Activated naive CD4-positive, alpha-beta T cell treated with anti-CD3 and anti-CD28 coated beads, Interleukin-2, amount 50 U/mL, for 72 hours (primary cell): ENCODE measurements around the gene SYNE1. TPM values are rescaled to one million over a fixed set of nuclear protein-coding genes. Genes with fewer than 3 reads are reported as not detected.
A peak's percentile ranks its signal among the peaks of the same experiment; 100 is the strongest.
"Not testable (repeated sequence)": the region's sequence is repeated elsewhere in the genome, so short reads cannot be mapped to it uniquely, and the experiment has no call there.

ENCODE experiments used
- ATAC-seq, 2 donors: fragments of 150-1000 bp; cut with Tn5 transposase; 2 replicates each; pipeline ENCODE4 v1.10.0; 2021; ENCODE audit warnings: mild to moderate bottlenecking in 2 of 2, moderate library complexity in 2 of 2
- DNase-seq, 2 donors: peaks; one replicate each; pipeline ENCODE4 v3.0.0; 2021 to 2022; ENCODE audit warnings: low spot score in 2 of 2
- H3K27ac Mint-ChIP-seq, 2 donors: one replicate each; pipeline ENCODE4 v1.8.0; 2022; ENCODE audit warnings: mild to moderate bottlenecking in 2 of 2, mixed read lengths in 2 of 2
- H3K36me3 Mint-ChIP-seq, 2 donors: one replicate each; pipeline ENCODE4 v1.8.0; 2022; ENCODE audit warnings: mixed read lengths in 2 of 2
- H3K9me3 Mint-ChIP-seq, 2 donors: one replicate each; pipeline ENCODE4 v1.8.0; 2022; ENCODE audit warnings: mixed read lengths in 2 of 2
- total RNA-seq, 2 donors: library from RNA; stranded (reverse); gene quantifications; one replicate each; pipeline ENCODE4 v1.2.3, GENCODE V29; 2022

SYNE1 gene
- total RNA-seq, 2 donors from 2014 or later: 29.4 to 33.7 TPM

DNA sequence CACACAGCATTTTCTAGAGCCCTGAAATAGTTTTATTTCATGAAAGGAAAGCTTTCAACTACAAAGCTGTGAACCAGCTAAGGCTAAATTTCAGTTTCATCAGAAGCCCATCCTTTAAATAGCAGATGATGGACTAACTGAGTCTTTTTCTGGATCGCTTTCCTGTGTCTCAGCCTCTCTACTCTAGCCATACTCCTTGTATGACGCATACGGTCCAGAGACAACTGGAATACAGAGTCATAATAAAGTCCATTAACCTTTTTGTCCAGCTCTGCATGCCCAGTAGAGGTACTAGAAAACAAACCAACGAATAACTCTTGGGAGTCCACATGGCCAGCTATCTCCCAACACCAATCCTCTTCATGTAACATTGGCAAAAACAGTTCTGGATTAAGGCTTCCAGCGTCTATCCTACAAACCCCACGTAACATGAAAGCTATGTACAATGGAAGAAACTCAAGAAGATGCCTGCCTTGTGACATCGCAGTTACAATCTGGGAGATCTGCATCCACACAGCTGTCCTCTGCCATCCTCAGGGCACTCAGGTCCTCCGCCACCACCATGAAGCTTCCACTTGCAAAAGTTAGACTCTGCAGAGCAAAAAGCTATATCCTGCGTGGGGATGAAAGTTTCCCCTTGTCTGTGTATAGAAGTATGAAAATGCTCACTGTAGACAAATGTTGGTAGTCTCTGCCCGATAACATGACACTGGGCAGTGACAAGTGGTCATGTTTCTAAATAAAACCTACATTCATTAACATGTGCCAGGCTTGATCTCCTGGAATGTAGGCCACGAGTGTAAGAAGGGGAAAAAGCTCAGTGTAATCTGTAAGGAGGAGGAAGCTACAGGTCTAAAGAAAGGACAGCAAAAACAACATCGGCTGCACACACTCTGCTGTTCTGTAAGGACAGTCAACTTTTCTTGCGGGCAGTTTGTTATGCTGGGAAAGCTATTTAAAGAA is 469.2 kb downstream of the SYNE1 start:
- H3K36me3 Mint-ChIP-seq: peaks cover 13 to 48% of the 10 kb centered on the region in 2 donors
- no peak for ATAC-seq
- H3K27ac Mint-ChIP-seq: no peak overlapping the region
- H3K9me3 Mint-ChIP-seq: peaks cover 0 to 10% of the 10 kb centered on the region in 2 donors
- DNase-seq: no peak

DNA sequence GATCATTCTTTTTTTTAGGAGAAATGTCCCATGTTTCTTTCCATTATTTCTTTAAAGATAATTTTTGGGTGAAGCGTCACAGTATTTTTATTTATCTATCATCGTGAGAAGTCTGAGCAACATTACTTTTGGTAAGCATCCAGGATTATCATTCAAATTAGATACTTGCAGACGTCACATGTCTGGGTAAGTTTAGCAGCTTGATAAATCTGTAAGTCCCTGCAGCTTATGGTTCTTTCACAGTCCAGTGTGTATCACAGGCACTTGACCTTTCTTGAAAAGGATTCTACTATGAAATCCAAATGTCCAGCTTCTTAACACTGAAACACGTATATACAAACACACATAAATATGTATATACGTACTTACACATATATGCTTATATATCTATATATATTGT is 470.3 kb downstream of the SYNE1 start:
- ATAC-seq (no peak), DNase-seq (no peak)
- Mint-ChIP-seq H3K27ac (no peak overlapping the region), H3K36me3 (peaks cover 13 to 42% of the 10 kb centered on the region in 2 donors), H3K9me3 (peaks cover 0 to 10% of the 10 kb centered on the region in 2 donors)

DNA sequence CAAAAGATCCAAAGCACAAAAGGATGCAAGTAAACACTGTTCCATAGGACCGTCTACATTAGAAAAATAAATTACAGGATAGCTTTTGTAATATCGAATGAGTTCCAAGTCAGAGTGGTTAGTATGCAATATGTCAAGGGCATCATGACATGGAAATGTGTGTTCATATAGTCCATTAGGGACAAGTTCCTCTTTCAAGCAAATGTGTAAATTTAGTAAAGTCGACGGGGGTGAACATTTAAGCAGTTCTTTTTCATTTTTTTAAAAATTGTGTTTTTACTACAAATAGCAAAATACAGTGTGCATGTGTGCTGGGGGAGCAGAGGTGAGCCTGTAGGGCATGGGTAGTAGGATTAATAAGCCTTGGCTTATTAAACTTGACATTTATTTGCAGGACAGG is 470.7 kb downstream of the SYNE1 start:
- Mint-ChIP-seq H3K9me3 (peaks cover 0 to 10% of the 10 kb centered on the region in 2 donors), H3K36me3 (peaks cover 13 to 38% of the 10 kb centered on the region in 2 donors), H3K27ac (no peak overlapping the region)
- no peak for DNase-seq
- no peak for ATAC-seq

DNA sequence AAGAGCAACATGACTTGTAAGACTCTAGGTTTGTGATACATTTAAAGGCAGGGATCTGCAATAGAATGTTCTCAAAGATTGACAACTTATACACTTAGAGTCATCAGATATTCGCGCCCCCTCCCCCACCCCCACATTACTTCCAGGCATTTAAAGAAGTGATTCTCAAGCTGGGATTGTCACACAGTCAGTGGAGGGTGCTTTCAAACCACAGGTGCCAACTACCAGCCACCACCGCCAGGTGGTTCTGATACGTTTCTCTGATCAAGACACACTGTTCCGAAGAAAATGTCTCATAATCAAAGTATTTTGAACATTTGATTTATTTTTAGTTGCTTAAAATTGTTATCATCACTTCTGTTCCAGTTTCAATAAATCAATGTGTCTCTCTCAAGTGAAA is 472.2 kb downstream of the SYNE1 start:
- ATAC-seq: no peak
- Mint-ChIP-seq H3K27ac (no peak overlapping the region), H3K9me3 (no peaks in the 10 kb centered on the region), H3K36me3 (peaks cover 9 to 29% of the 10 kb centered on the region in 2 donors)
- no peak for DNase-seq

DNA sequence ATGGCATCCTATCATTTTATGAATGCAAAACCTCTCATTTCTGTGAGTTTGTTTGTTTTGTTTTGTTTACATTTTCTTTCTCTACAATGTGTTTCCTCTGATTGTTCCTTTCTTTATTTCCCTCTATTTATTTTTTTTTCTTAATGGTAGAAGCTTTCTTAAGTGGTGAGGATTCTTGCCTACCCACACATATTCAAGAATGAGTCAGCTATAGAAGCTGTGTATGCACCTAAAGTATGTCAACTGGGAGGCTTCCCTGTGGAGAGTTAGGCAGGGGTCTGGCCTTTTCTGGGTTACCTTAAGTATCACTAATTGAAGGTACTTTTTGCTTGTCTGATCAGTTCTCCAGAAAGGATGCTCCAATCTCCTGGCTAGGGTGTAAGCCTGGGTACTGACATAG is 475.7 kb downstream of the SYNE1 start:
- H3K36me3 Mint-ChIP-seq: peaks cover 6 to 18% of the 10 kb centered on the region in 2 donors
- no peaks in the 10 kb centered on the region for H3K9me3 Mint-ChIP-seq
- peak overlapping the region in 1 of 2 donors; percentile 80 for H3K27ac Mint-ChIP-seq
- no peak for DNase-seq
- peak; percentile 62 to 83 for ATAC-seq

DNA sequence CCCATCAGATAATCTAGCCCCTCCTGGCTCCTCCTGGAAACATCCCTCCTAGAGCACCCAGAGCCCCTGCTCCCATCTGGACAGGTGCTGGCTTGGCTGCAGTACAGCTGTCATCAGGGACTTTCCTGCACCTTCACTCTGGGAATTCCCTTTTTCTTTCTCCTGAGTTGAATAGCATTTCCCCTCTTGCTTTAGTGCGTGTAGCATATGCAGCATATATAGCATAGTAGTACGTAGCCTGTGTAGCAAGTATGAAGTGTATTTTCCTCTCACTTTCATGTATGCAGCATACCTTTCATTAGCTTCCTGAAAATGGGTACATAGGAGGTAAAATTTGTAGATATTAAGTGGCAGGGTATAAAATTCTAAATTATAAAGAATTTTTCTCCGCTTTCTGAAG is 476.8 kb downstream of the SYNE1 start:
- Mint-ChIP-seq H3K9me3 (no peaks in the 10 kb centered on the region), H3K36me3 (peaks cover 6 to 18% of the 10 kb centered on the region in 2 donors), H3K27ac (peak overlapping the region; percentile 65 to 97)
- ATAC-seq (peak; percentile 88 to 99), DNase-seq (no peak)

DNA sequence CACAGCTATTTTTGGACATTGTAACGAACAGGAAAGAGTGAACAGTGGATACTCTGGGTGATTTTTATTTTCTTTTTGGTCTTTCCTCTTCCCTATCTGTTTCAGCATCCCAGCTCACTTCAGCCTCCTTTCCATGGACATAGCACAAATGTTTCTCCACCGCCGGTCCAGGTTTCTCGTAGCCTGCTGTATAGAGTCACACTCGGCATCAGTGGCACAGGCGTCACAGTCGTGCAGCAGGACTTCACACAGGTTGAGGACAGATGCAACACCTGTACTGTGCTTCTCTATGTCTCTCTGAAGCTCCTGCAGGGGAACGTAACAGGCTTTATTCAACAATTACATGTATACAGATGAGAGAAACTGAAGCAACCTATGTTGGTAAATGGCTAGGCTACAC is 481.4 kb downstream of the SYNE1 start:
- peaks cover 6 to 13% of the 10 kb centered on the region in 2 donors for H3K36me3 Mint-ChIP-seq
- H3K9me3 Mint-ChIP-seq: no peaks in the 10 kb centered on the region
- ATAC-seq (no peak), DNase-seq (no peak)
- peak overlapping the region in 1 of 2 donors; percentile 81 for H3K27ac Mint-ChIP-seq

DNA sequence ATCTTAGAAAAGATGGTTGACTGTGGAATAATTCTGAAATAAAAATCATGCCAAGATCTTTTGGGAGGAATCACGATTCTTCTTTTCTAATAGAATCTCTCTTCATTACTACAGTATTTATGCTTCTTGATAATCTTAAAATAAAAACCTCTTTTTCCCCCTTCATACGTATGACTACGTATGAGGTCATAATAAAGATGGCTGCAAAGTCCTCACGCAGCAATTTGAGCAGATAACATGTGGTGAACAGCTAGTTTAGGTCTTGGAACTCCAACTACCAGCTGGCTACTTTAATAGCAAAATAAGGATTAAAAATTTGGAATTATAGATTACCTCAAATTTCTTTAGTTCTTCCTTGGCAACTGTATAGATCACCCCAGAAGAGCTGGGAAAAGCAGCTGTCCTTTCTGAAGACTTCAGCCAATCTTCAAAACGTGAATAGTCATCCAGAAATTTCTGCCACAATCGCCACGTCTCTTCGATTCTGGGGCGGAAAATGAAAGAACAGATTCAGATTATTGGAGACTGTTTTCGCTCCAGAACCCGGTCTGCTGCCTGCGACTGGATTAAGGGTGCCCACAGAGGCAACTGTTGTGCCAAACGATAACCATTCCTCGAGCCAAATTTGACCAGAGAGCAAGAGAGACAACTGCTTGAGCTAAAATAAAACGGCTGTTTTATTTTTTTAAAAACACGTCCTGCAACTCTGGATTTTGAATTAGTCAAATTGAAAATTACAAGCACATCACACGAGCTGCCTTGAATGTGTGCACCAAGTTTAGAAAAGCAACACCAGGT is 482.4 kb downstream of the SYNE1 start:
- Mint-ChIP-seq H3K36me3 (peaks cover 6 to 16% of the 10 kb centered on the region in 2 donors), H3K27ac (no peak overlapping the region), H3K9me3 (no peaks in the 10 kb centered on the region)
- DNase-seq: no peak
- no peak for ATAC-seq

DNA sequence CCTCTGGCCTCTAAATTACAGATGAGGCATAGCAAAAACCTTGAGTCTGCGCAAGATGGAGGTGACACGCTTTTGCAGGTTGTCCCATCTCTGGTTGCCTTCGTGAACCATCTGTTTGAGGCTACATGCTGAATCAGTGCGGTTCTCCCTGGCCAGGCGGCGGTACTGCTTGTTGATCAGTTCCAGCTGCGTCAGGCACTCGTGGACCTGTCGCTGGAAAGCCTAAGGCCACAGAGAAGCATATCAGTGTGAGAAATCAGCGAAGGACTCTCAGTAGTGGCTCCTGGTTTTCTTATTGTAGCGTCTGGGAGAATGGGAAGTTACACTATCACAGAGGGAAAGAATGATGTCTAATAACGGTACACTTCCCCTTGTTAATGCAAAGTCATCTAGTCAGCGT is 485.2 kb downstream of the SYNE1 start:
- Mint-ChIP-seq H3K36me3 (peaks cover 8 to 27% of the 10 kb centered on the region in 2 donors), H3K9me3 (no peaks in the 10 kb centered on the region), H3K27ac (no peak overlapping the region)
- DNase-seq (no peak), ATAC-seq (no peak)

DNA sequence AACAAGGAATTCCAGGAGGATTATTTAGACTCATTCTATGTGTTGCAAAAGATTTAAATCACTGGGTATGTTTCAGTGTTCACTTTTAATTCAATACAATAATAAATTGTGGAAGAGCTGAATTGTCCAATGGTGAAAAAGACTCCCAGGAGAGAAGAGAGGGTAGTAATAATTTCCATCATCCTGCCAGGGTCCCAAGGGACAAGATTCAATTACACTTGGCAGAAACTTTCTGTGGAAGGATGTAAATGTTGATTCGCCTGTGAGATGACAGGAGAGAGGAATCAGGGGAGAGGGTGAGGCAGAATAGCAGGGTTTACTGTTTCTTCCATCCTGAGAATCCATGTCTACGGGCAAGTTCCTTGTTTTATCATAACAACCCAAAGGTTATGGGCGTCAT is 487.0 kb downstream of the SYNE1 start:
- Mint-ChIP-seq H3K36me3 (peaks cover 7 to 32% of the 10 kb centered on the region in 2 donors), H3K27ac (no peak overlapping the region), H3K9me3 (no peaks in the 10 kb centered on the region)
- DNase-seq: no peak
- no peak for ATAC-seq

DNA sequence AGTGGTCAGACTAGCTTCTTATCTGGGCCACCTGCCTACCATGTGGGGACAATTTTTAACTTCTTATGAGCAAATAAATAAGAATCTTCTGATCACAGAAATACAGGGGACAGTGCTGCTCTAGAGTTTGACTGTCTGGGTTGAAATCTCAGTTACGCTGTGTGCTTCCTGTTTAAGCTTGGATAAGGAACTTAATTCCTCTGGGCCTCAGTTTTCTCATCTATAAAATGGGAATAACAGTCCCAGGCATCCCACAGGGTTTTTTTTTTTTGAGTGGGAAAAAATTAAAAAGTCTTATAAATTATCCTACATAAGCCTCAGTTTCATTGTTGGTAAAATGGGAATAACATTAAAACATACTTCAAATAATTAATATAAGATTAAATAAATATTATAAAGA is 488.8 kb downstream of the SYNE1 start:
- H3K36me3 Mint-ChIP-seq: peaks cover 7 to 32% of the 10 kb centered on the region in 2 donors
- no peak for ATAC-seq
- H3K9me3 Mint-ChIP-seq: no peaks in the 10 kb centered on the region
- no peak for DNase-seq
- H3K27ac Mint-ChIP-seq: no peak overlapping the region

DNA sequence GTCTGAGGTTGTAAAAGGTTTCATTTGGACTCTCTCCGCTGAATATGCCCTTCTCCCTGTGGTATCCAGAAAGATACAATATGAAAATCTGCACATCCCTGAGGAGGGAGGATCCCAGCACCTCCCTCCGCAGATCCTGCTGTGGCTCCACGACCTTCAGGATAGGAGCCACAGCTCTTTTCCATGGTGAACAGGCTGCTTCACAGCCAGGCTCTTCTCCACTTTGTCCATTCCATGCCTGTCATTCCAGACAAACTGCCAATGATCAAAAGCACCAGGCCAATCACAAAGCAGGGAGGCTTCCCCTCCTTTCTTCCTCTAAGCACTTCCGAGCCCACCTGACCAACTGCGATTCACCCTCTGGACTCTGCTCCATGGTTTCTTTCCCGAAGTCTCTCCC is 489.9 kb downstream of the SYNE1 start:
- Mint-ChIP-seq H3K9me3 (no peaks in the 10 kb centered on the region), H3K27ac (peak overlapping the region; percentile 29 to 91), H3K36me3 (peaks cover 7 to 32% of the 10 kb centered on the region in 2 donors)
- ATAC-seq (no peak), DNase-seq (no peak)

DNA sequence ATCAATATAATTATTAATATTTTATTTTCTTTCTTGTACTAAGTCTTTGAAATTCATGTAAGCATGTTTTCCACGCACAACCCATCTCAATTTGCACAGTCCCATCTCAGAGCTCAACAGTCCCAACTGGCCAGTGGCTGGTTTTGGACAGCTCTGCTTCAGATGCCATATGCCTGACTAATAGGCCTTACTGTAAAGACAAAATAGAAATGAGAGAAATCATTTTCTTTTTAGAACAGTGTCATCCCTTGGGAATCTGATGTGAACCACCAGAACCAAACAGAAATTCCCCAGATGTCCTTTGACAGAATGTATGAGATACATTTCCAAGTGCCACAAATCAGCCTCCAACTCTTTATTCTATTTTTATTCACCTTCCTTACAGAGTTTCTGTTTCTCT is 490.8 kb downstream of the SYNE1 start:
- DNase-seq (no peak), ATAC-seq (no peak)
- Mint-ChIP-seq H3K9me3 (no peaks in the 10 kb centered on the region), H3K36me3 (peaks cover 7 to 24% of the 10 kb centered on the region in 2 donors), H3K27ac (no peak overlapping the region)

DNA sequence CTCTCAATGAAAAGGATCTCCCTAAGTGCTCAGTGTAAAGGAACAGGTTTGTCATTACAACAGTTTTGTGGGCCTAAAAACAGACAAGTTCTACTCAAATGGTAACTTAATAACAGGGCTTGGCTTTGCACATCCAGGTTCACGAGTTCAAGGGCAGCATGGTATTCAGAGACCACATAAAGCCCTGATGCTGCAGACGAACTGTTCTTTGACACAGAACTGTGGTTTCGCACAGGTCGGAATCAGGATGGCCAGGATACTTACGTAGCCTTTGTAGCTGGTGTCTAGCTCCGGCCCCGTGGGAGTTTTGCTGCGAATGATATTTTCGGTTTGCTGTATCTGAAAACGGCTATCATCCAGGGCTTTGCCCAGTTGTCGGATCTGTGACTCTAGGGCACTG is 493.8 kb downstream of the SYNE1 start:
- Mint-ChIP-seq H3K36me3 (peaks cover 7 to 16% of the 10 kb centered on the region in 2 donors), H3K27ac (no peak overlapping the region), H3K9me3 (no peaks in the 10 kb centered on the region)
- no peak for ATAC-seq
- no peak for DNase-seq

DNA sequence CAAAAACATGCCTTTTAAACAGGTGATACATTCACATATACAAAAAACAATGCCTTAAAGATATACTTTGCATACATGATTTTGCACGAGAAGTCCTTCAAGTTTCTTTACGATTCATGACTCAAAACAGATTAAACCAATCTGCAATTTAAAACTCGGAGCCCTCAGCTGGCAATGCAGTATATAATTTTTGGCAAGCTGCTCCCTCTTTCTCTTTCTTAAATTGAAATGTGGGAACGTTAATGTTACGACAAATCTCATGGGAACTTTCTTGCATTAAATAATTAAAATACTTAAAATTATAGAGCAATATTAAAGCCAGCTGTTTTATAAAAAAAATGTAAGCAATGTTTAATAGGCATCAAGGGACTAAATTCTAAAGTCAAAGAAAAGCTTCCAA is 495.1 kb downstream of the SYNE1 start:
- no peak for ATAC-seq
- no peaks in the 10 kb centered on the region for H3K9me3 Mint-ChIP-seq
- DNase-seq: no peak
- peaks cover 4 to 7% of the 10 kb centered on the region in 2 donors for H3K36me3 Mint-ChIP-seq
- H3K27ac Mint-ChIP-seq: no peak overlapping the region

DNA sequence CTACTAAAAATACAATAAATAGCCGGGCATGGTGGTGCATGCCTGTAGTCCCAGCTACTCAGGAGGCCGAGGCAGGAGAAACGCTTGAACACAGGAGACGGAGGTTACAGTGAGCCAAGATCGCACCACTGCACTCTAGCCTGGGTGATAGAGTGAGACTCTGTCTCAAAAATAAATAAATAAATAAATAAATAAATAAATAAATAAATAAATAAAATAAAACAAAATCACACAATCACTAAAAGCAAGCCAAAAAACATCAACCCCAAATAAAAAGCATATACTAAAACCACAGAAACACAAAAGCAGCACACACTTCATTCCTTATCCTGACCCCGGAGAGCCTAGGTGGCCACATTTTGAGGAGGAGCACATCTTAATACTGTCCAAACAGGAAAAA is 498.8 kb downstream of the SYNE1 start:
- H3K36me3 Mint-ChIP-seq: peaks cover 0 to 20% of the 10 kb centered on the region in 2 donors
- H3K27ac Mint-ChIP-seq: peak overlapping the region in 1 of 2 donors; percentile 57
- ATAC-seq: not testable (repeated sequence)

DNA sequence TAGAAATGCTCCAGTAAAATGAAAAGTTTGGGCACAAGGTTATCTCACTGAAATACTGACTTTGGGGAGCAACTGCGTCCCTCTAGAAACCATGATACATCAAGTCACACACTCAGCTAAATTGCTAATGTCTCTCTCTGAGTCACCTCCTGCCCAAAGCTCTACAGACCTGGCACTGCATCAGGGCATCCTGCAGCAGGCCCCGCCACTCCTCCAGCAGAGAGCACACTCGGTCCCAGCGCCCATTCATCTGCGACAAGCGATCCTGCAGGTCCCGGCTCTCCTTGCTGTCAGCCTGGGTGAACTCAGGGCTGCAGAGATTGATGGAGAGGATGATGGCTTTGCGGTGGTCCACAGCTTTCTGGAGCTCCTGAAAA is 500.7 kb downstream of the SYNE1 start:
- Mint-ChIP-seq H3K27ac (no peak overlapping the region), H3K36me3 (peaks cover 0 to 28% of the 10 kb centered on the region in 2 donors), H3K9me3 (no peaks in the 10 kb centered on the region)
- ATAC-seq (no peak), DNase-seq (no peak)

More for the DNA sequence above, 498.8 kb downstream of the SYNE1 start:
- DNase-seq, H3K9me3 Mint-ChIP-seq: not testable (repeated sequence)
